ENCODE results near the gene XXYLT1.
"Not testable (repeated sequence)": the region's sequence is repeated elsewhere in the genome, so short reads cannot be mapped to it uniquely, and the experiment has no call there.

The XXYLT1 gene

DNA sequence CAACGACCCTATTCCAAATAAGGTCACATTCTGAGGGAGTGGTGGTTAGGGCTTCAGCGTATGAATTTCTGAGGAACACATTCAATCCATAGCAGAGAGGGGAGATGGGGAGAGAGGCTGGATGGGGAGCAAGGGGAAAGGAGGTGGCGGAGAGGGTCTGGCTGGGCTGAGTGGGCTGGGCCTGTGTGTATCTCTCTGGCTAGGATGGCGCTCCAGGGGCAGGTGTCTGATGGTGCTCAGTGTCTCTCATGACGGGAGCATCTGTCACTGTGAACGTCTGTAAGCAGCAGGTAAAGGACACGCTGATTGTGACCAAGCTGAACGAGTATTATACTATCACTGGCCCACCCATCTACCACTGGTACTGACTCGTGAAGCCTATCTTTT lies 159.6 kb downstream of the XXYLT1 start:
- H3K4me3 ChIP-seq (ENCODE audit: low read depth, low read length) = no peak overlapping the region
- TF ChIP-seq, protein P1, sequence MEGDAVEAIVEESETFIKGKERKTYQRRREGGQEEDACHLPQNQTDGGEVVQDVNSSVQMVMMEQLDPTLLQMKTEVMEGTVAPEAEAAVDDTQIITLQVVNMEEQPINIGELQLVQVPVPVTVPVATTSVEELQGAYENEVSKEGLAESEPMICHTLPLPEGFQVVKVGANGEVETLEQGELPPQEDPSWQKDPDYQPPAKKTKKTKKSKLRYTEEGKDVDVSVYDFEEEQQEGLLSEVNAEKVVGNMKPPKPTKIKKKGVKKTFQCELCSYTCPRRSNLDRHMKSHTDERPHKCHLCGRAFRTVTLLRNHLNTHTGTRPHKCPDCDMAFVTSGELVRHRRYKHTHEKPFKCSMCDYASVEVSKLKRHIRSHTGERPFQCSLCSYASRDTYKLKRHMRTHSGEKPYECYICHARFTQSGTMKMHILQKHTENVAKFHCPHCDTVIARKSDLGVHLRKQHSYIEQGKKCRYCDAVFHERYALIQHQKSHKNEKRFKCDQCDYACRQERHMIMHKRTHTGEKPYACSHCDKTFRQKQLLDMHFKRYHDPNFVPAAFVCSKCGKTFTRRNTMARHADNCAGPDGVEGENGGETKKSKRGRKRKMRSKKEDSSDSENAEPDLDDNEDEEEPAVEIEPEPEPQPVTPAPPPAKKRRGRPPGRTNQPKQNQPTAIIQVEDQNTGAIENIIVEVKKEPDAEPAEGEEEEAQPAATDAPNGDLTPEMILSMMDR (IDR thresholded peaks at IDR 0.05; ENCODE audit: low read depth, low read length, missing control alignments) = no peak
- DNase-seq (ENCODE audit: low read depth) = no peak

DNA sequence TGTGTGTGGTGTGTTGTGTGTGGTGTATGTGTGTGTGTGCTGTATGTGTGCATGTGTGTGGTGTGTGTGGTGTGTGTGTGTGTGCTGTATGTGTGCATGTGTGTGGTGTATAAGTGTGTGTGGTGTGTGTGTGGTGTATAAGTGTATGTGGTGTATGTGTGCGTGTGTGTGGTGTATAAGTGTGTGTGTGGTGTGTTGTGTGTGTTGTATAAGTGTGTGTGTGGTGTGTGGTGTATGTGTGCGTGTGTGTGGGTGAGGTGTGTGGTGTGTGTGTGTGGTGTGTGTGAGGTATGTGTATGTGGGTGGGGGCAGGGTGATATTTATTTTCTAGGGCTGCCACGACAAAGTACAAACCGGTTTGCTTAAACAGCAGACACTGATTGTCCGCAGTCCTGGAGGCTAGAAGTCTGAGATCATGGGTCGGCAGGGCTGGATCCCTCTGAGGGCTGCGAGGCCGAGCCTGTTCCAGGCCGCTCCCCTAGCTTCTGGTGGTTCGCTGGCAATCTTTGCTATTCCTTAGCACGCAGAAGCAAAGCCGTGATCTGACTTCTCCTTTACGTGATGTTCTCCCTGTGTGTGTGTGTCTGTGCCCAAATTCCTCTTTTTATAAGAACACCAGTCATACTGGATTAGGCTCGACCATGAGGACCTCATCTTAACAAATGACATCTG lies 160.2 kb downstream of the XXYLT1 start:
- TF ChIP-seq, protein P1 (IDR thresholded peaks at IDR 0.05; ENCODE audit: low read depth, low read length, missing control alignments) = no peak
- DNase-seq (ENCODE audit: low read depth) = no peak

DNA sequence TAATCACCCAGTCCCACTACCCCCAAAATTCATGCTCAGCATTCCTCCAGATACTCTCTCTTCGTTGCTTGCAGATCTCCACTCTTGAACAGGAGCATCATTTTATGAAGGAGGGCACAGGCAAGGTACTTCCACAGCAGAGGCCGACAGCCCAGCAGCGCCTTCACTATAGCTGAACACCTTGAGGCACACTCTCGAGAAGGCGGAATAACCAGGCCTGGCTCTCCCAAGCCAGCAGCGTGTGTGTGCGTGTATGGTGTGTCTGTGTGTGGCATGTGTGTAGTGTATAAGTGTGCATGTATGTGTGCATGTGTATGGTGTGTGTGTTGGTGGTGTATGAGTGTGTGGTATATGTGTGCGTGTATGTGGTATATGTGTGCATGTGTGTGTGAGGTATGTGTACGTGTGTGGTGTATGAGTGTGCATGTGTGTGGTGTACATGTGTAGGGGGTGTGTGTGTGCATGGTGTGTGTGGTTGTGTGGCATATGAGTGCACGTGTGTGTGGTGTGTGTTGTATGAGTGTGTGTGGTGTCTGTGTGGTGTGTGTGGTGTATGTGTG lies 161.8 kb downstream of the XXYLT1 start:
- TF ChIP-seq, protein P1 (IDR thresholded peaks at IDR 0.05; ENCODE audit: low read depth, low read length, missing control alignments) = no peak
- H3K4me3 ChIP-seq (ENCODE audit: low read depth, low read length) = no peak overlapping the region
- DNase-seq (ENCODE audit: low read depth) = no peak

More for the DNA sequence above, 160.2 kb downstream of the XXYLT1 start:
- no peak overlapping the region for H3K4me3 ChIP-seq (ENCODE audit: low read depth, low read length)

DNA sequence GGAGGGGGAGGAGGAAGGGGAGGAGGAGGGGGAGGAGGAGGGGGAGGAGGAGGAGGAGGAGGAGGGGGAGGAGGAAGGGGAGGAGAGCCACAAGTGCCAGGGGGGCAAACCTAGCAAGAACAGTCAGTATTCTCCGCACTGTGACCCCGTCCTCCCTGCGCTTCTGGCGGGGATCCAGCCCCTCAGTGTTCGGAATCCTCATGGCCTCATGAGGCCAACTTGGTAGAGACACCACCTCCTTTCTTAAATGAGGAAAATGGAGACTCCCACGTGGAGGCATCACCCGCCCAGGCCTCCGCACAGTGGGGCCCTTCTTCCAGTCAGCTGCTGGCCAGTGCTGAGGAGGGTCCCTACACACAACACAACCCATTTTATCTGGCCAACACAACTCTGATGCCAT lies 163.4 kb downstream of the XXYLT1 start:
- DNase-seq (ENCODE audit: low read depth) = no peak
- H3K4me3 ChIP-seq (ENCODE audit: low read depth, low read length) = no peak overlapping the region
- TF ChIP-seq, protein P1 (IDR thresholded peaks at IDR 0.05; ENCODE audit: low read depth, low read length, missing control alignments) = no peak

DNA sequence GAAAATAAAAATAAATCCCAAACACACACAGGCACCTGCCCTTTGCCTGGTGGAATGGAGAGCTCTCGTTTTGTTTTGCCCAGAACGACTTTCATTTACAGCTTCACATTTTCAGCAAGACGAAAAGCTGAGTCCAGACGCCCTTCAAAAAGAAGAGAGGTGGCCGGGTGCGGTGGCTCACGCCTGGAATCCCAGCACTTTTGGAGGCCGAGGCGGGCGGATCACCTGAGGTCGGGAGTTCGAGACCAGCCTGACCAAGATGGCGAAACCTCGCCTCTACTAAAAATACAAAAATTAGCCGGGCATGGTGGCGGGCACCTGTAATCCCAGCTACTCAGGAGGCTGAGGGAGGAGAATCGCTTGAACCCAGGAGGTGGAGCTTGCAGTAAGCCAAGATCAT lies 163.9 kb downstream of the XXYLT1 start:
- not testable (repeated sequence) for DNase-seq (ENCODE audit: low read depth); H3K4me3 ChIP-seq (ENCODE audit: low read depth, low read length)

DNA sequence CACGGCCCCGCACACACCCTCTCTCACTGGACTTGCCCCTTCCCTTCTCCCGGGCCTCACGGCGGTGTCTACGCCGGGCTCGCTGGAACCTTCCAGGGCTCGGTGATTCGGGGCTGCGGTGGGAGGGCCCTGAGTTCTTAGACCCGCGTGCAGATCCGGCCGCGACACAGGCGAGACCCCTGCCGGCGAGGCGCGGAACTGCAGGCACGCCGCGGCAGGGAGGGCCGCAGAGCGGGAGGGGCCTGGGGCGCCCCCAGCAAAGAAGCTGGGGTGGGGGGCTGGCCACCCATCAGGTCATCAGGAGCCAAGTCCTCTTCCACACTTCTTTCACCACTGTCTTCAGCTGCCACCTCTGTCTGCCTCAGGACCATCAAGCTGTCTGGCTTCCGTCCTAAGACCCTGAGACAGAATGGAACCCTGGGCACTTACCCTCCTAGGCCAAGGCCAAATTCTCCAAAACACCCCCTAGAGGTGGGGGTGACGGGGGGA lies 164.5 kb downstream of the XXYLT1 start:
- TF ChIP-seq, protein P1 (IDR thresholded peaks at IDR 0.05; ENCODE audit: low read depth, low read length, missing control alignments) = peak; percentile 94
- DNase-seq (ENCODE audit: low read depth) = no peak
- H3K4me3 ChIP-seq (ENCODE audit: low read depth, low read length) = no peak overlapping the region

DNA sequence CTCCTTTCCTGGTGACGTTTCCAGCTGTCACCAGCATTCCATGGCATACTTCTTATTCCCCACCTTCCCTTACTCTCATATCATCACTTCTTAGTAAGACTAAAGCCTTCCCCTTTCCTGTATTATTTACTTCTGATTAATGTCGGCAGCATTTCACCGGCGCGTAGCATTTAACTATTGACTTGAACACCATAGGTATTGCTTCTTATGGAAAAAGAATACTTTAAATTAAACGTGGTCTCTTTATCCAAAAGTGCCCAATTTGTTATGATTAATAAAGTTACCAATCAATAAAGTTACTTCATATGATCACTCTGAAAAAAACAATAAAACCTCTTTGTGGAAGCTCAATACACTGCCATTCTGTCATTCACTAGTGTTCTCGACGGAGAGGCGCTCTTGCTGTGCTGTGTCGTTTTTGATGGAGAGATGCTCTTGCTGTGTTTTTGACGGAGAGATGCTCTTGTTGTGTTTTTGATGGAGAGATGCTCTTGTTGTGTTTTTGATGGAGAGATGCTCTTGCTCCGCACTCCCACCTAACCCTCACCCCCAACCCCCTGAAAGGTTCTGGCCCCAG lies 165.0 kb downstream of the XXYLT1 start:
- no peak overlapping the region for H3K4me3 ChIP-seq (ENCODE audit: low read depth, low read length)
- DNase-seq (ENCODE audit: low read depth) = no peak
- TF ChIP-seq, protein P1 (IDR thresholded peaks at IDR 0.05; ENCODE audit: low read depth, low read length, missing control alignments) = no peak
